Spinal cord (tissue), 10 donors: ENCODE data around the gene ADAM12. TPM values are rescaled to one million over a fixed set of nuclear protein-coding genes. Genes with fewer than 3 reads are reported as not detected.
A peak's percentile ranks its signal among the peaks of the same experiment; 100 is the strongest.

Source experiments
- DNase-seq, 6 donors: peaks; one replicate each; pipeline versions ENCODE4 v3.0.0 to v3.0.0-alpha.2; 2013 to 2015; ENCODE audit warnings: low spot score in 6 of 6, low read depth in 4 of 6
- H3K27ac ChIP-seq: one replicate; pipeline ENCODE4 v1.5.1; 2013; ENCODE audit warnings: low read depth, low read length, control low read depth
- H3K27me3 ChIP-seq: one replicate; pipeline ENCODE4 v1.6.1; 2013; ENCODE audit warnings: low read length; ENCODE audit not compliant: control insufficient read depth, insufficient read depth
- H3K36me3 ChIP-seq: one replicate; pipeline ENCODE4 v1.6.1; 2013; ENCODE audit warnings: low read length; ENCODE audit not compliant: control insufficient read depth, insufficient read depth
- H3K4me1 ChIP-seq: one replicate; pipeline ENCODE4 v1.6.1; 2013; ENCODE audit warnings: low read length; ENCODE audit not compliant: control insufficient read depth, insufficient read depth
- H3K4me3 ChIP-seq: one replicate; pipeline ENCODE4 v1.5.1; 2013; ENCODE audit warnings: low read depth, low read length, control low read depth
- H3K9me3 ChIP-seq: one replicate; pipeline ENCODE4 v1.6.1; 2013; ENCODE audit warnings: low read length; ENCODE audit not compliant: control insufficient read depth, insufficient read depth
- WGBS: methylation state at CpG from one replicate; pipeline ENCODE4 v1.1.5; 2013; ENCODE audit warnings: missing lambda C conversion rate; ENCODE audit not compliant: insufficient coverage; 5-methylcytosine and 5-hydroxymethylcytosine counted together
- polyA plus RNA-seq, 2 donors: library from polyadenylated mRNA; unstranded; fragments of 120-200 nt; gene quantifications; one replicate each; pipeline ENCODE4 v1.2.1, GENCODE V29; 2013; ENCODE audit not compliant: insufficient read length in 2 of 2
- total RNA-seq, 2 donors: library from RNA; depleted of rRNA in 1 of 2; stranded (reverse); fragments of 120-200 nt in 1 of 2; fragments of >200 nt in 1 of 2; gene quantifications; one replicate each; pipeline versions ENCODE4 v1.2.3 to v1.2.4, GENCODE V29; 2013 to 2014
- donor health status: healthy.

The ADAM12 gene
- total and polyA plus RNA-seq, 4 donors, result 9.8 to 81.5 (median 23.6) TPM

- 80% methylated on average over 10 of the region's 10 CpGs for WGBS
- Histone ChIP-seq H3K36me3 (no peaks in the 10 kb centered on the region), H3K9me3 (no peaks in the 10 kb centered on the region), H3K4me3 (no peak overlapping the region), H3K4me1 (peaks cover 10% of the 10 kb centered on the region), H3K27me3 (no peaks in the 10 kb centered on the region), H3K27ac (no peak overlapping the region)
- DNase-seq, result no peak
Observed at GRCh38 chr10:126223512-126224067, 164.7 kb downstream of the ADAM12 start.

- H3K4me3 ChIP-seq, result no peak overlapping the region
- peaks cover 10% of the 10 kb centered on the region for H3K4me1 ChIP-seq
- WGBS, result 46% methylated on average over 2 of the region's 4 CpGs
- peak overlapping the region; percentile 59 for H3K27ac ChIP-seq
- no peaks in the 10 kb centered on the region for H3K36me3 ChIP-seq
- no peaks in the 10 kb centered on the region for H3K9me3 ChIP-seq
- peak in 2 of 6 donors; percentile 49 to 66 for DNase-seq
- H3K27me3 ChIP-seq, result no peaks in the 10 kb centered on the region
Observed at GRCh38 chr10:126222736-126223511, 165.4 kb downstream of the ADAM12 start.

- H3K27me3 ChIP-seq, result no peaks in the 10 kb centered on the region
- no peaks in the 10 kb centered on the region for H3K9me3 ChIP-seq
- H3K36me3 ChIP-seq, result no peaks in the 10 kb centered on the region
- H3K27ac ChIP-seq, result no peak overlapping the region
- 80% methylated on average over 1 of the region's 5 CpGs for WGBS
- no peak overlapping the region for H3K4me3 ChIP-seq
- peaks cover 10% of the 10 kb centered on the region for H3K4me1 ChIP-seq
- no peak for DNase-seq
Observed at GRCh38 chr10:126221874-126222273, 166.4 kb downstream of the ADAM12 start.

GRCh38 chr10:126218778-126219649 is 169.3 kb downstream of the ADAM12 start:
- no peak overlapping the region for H3K27ac ChIP-seq
- no peaks in the 10 kb centered on the region for H3K27me3 ChIP-seq
- peaks cover 13% of the 10 kb centered on the region for H3K4me1 ChIP-seq
- no peak overlapping the region for H3K4me3 ChIP-seq
- no peak for DNase-seq
- WGBS, result 66% methylated on average over 10 of the region's 13 CpGs
- H3K36me3 ChIP-seq, result no peaks in the 10 kb centered on the region
- no peaks in the 10 kb centered on the region for H3K9me3 ChIP-seq

- Histone ChIP-seq H3K36me3 (no peaks in the 10 kb centered on the region), H3K27me3 (no peaks in the 10 kb centered on the region), H3K4me1 (peaks cover 7% of the 10 kb centered on the region), H3K27ac (no peak overlapping the region), H3K4me3 (no peak overlapping the region), H3K9me3 (no peaks in the 10 kb centered on the region)
- WGBS, result 100% methylated on average over 3 of the region's 5 CpGs
- DNase-seq, result no peak
Observed at GRCh38 chr10:126218174-126218573, 170.1 kb downstream of the ADAM12 start.

- 22% methylated on average over 4 of the region's 4 CpGs for WGBS
- Histone ChIP-seq H3K4me1 (peaks cover 7% of the 10 kb centered on the region), H3K4me3 (no peak overlapping the region), H3K27ac (peak overlapping the region; percentile 68), H3K27me3 (no peaks in the 10 kb centered on the region), H3K36me3 (no peaks in the 10 kb centered on the region), H3K9me3 (no peaks in the 10 kb centered on the region)
- no peak for DNase-seq
Observed at GRCh38 chr10:126216632-126216961, 171.7 kb downstream of the ADAM12 start.

GRCh38 chr10:126215746-126216631 is 172.3 kb downstream of the ADAM12 start:
- no peaks in the 10 kb centered on the region for H3K9me3 ChIP-seq
- no peaks in the 10 kb centered on the region for H3K27me3 ChIP-seq
- no peak overlapping the region for H3K4me3 ChIP-seq
- 26% methylated on average over 5 of the region's 11 CpGs for WGBS
- DNase-seq, result peak in 2 of 6 donors; percentile 74 to 78
- H3K36me3 ChIP-seq, result no peaks in the 10 kb centered on the region
- peaks cover 7% of the 10 kb centered on the region for H3K4me1 ChIP-seq
- H3K27ac ChIP-seq, result peak overlapping the region; percentile 68

GRCh38 chr10:126214679-126215078 is 173.6 kb downstream of the ADAM12 start:
- WGBS, result 90% methylated on average over 8 of the region's 8 CpGs
- Histone ChIP-seq H3K4me1 (peaks cover 7% of the 10 kb centered on the region), H3K4me3 (no peak overlapping the region), H3K27me3 (no peaks in the 10 kb centered on the region), H3K27ac (peak overlapping the region; percentile 68), H3K36me3 (no peaks in the 10 kb centered on the region), H3K9me3 (no peaks in the 10 kb centered on the region)
- DNase-seq, result no peak

- 40% methylated on average over 1 of the region's 6 CpGs for WGBS
- DNase-seq, result no peak
Observed at GRCh38 chr10:126214021-126214420, 174.3 kb downstream of the ADAM12 start.

More at GRCh38 chr10:126214021-126214420, 174.3 kb downstream of the ADAM12 start:
- H3K9me3 ChIP-seq, result no peaks in the 10 kb centered on the region
- no peak overlapping the region for H3K4me3 ChIP-seq
- H3K36me3 ChIP-seq, result no peaks in the 10 kb centered on the region
- no peaks in the 10 kb centered on the region for H3K27me3 ChIP-seq
- peaks cover 7% of the 10 kb centered on the region for H3K4me1 ChIP-seq
- H3K27ac ChIP-seq, result no peak overlapping the region
